ENCODE data around the gene CCIN.
"Not testable (repeated sequence)": the region's sequence is repeated elsewhere in the genome, so short reads cannot be mapped to it uniquely, and the experiment has no call there.

The CCIN gene

GRCh38 chr9:36169166-36169565, at the start of gene CCIN:
Gene CCIN, plus strand, starts transcription at chr9:36169388. Its CDS starts 115 bp downstream, at chr9:36169503.
- in situ Hi-C loops (cut with HindIII; ENCODE audit: low sequenced_read_pairs): no loop called here

- in situ Hi-C loops (cut with HindIII; ENCODE audit: low sequenced_read_pairs): no loop called here
These were observed 49.7 kb upstream of the CCIN start for GRCh38 chr9:36119476-36119875.

- in situ Hi-C loops (cut with HindIII; ENCODE audit: low sequenced_read_pairs): no loop called here
These were observed 48.5 kb upstream of the CCIN start for GRCh38 chr9:36120705-36121104.

DNA sequence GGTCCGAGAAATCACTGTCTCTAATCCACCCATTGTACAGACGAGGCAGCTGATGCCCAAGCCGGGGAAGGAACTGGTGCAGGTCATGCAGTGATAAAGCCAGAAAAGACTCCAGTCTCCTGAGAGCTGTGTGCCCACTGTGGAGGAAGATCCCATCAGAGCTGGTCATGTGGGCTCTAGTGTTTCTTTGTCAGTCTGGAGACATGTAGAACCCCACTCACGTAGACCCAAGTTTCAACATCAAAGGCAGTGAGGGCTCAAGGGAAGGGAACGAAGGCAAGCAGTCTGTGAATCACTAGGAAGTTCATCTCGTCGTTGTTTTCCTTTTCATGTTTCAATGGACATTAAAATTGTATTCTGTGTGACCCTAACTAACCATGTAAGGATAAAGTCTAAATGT, 47.2 kb upstream of the CCIN start:
- in situ Hi-C loops (cut with HindIII; ENCODE audit: low sequenced_read_pairs): no loop called here

- in situ Hi-C loops (cut with HindIII; ENCODE audit: low sequenced_read_pairs): no loop called here
These were observed 45.7 kb upstream of the CCIN start for GRCh38 chr9:36123515-36123914.

DNA sequence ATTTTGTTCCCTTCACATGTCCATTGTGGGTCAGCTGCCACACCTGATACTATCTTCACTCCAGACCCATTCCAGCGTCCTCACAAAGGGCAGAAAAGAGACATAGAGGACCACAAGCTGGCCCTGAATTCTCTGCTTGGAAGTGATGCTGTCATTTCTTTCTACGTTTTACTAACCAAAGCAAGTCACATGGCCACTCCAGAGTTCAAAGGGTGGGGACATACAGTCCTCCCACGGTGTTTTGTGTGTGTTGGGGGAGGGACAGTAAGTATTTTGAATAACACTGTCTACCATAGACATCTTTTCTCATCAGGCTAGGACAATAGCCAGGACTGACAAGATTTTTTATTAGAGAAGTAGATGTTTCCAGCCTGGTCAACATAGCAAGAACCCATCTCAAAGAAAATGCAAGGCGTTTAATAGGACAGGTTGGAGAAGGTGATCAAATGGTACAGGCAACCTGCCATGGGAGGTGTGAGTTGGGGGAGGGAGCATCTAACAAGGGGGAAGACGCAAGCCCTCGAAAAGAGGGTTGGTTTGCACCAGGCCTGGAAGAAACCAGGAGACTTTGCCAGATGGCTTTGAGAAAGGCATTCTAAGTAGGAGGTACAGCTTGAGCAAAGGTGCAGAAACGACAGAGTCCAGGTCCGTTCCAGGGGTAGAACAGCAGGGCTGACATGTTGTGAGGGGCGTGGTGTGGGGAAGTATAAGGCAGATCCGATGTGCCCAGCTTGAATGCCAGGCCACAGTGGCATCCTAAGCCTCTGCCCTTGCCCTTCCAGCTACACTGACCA, 43.9 kb upstream of the CCIN start:
- in situ Hi-C loops (cut with HindIII; ENCODE audit: low sequenced_read_pairs): no loop called here

- in situ Hi-C loops (cut with HindIII; ENCODE audit: low sequenced_read_pairs): no loop called here
These were observed 43.0 kb upstream of the CCIN start for GRCh38 chr9:36126016-36126730.

- in situ Hi-C loops (cut with HindIII; ENCODE audit: low sequenced_read_pairs): no loop called here
These were observed 41.4 kb upstream of the CCIN start for GRCh38 chr9:36127652-36128244.

DNA sequence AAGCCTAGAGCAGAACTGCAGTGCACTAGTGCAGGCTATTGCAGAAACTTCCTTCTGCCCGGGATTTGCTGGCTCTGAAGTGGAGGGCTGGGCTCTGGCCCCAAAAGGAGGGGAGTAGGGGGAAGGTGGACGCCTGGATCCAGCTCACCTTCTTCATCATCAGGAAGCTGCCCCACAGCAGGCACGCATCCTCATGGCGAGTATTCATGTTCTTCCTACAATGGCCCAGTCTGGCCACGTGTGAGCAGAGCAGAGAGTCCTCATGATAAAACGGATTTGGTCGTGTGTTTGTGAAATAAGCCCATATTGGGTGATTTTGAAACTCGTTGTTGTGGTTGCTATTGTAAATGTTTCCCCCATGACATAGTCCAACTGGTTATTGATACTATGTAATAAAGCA, 40.8 kb upstream of the CCIN start:
- in situ Hi-C loops (cut with HindIII; ENCODE audit: low sequenced_read_pairs): no loop called here

DNA sequence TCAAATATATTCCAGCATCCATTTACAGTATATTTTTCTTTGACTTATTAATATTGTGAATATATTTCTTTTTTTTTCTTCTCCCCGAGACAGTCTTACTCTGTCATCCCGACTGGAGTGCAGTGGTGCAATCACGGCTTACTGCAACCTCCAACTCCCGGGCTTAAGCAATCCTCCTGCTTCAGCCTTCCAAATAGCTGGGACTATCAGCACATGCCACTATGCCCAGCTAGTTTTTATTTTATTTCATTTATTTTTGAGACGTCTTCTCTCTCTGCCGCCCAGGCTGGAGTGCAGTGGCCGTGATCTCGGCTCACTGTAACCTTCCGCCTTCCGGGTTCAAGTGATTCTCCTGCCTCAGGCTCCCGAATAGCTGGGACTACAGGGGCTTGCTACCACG, 40.0 kb upstream of the CCIN start:
- in situ Hi-C loops (cut with HindIII; ENCODE audit: low sequenced_read_pairs): no loop called here

GRCh38 chr9:36131666-36132065, 37.5 kb upstream of the CCIN start:
- in situ Hi-C loops (cut with HindIII; ENCODE audit: low sequenced_read_pairs): not testable (repeated sequence)

DNA sequence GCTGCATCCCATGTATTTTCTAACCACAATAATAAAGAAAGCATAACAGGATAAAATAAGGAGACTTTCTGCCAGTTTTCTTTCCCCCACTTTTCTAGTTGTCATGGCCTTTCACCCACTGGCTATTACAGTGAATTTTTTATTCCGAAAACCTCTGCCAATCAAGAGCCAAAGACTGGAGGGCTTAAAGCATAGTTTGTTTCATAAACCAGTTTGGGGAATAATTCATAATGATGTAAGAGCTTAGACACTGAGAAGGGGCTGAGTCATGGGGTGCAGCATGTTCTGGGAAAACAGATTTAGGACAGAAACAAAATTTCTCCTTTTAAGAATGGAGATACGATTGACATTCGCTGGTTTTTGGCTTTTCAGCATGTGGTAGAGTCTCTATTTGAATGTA, 37.1 kb upstream of the CCIN start:
- in situ Hi-C loops (cut with HindIII; ENCODE audit: low sequenced_read_pairs): no loop called here

- in situ Hi-C loops (cut with HindIII; ENCODE audit: low sequenced_read_pairs): no loop called here
These were observed 34.3 kb upstream of the CCIN start for GRCh38 chr9:36134761-36135505.

GRCh38 chr9:36135741-36136271, 33.4 kb upstream of the CCIN start:
- in situ Hi-C loops (cut with HindIII; ENCODE audit: low sequenced_read_pairs): no loop called here

GRCh38 chr9:36136272-36136893, 32.8 kb upstream of the CCIN start, which contains the start of gene GLIPR2:
Gene GLIPR2, plus strand, starts transcription at chr9:36136733. Its CDS starts 46 bp downstream, at chr9:36136779.
- in situ Hi-C loops (cut with HindIII; ENCODE audit: low sequenced_read_pairs): no loop called here

DNA sequence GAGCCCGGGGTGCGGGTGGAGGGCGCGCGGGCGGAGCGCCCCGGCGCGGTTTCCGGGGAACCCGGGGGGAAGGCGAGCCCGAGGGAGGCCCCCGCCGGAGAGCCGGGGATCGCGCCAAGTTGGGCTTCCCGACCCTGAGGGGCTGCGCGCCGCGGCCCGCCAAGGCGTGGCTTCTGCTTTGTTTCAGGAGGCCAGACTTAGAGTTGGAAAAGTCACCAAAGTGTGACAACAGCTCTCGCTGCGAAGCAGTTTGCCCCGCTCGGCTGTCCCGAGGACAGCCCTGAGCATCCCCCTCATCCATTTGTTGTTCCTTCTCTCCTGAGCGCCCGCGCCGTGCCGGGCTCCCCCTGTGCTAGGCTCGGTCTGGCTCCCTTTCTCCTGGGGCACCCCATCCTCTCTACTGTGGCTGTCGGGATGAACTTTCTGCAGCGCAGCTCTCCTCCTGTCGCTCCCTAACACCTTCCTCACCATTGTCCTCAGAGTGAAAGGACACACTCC, 32.2 kb upstream of the CCIN start:
- in situ Hi-C loops (cut with HindIII; ENCODE audit: low sequenced_read_pairs): no loop called here

DNA sequence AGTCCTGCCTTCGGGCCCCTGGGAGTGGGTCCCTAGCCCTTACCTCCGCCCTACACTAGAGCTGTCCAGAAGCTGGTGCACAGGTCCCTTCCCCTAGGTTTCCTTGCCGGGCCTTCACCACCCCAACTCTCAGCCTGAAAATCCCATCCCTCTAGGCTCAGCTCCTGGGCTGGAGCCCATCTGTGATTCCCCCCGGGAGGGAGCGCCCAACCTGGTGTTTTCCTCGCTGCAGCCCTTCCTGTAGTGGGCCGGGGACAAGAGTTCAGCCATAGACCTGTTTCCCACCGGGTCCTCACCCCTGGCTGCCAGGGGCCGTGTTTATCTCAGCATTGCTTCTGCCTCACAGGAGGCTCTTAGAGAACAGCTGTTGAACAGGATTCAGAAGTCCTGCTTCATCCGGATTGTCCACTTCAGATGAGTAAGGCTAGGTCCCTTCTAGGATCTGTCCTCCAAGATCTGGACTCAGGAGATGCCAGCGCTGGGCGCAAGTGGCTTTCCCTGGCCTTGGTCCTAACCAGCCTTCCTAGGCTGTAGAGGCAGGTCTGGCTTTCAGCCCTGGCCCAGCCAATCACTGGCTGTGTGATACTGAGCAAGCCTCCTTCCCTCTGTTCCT, 31.7 kb upstream of the CCIN start:
- in situ Hi-C loops (cut with HindIII; ENCODE audit: low sequenced_read_pairs): no loop called here

DNA sequence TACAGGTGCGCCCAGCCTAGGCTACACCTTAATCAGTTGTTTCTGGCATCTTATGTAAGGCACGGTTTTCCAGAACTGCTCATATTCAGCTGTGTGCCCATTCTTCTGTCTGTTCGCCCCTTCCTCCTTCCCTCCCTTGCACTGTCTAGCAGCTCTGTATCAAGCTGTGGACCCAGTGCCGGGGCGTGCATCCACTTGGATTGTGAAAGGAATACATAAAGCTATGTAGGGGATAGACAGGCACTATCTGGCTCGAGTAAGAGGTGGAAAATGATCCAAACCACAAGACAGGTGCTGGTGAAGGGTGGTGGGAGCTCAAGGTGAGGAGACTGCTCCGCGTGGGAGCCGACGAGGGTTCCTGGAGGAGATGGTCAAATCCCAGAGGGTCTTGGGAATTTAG, 30.7 kb upstream of the CCIN start:
- in situ Hi-C loops (cut with HindIII; ENCODE audit: low sequenced_read_pairs): no loop called here

GRCh38 chr9:36138901-36139300, 30.3 kb upstream of the CCIN start:
- in situ Hi-C loops (cut with HindIII; ENCODE audit: low sequenced_read_pairs): no loop called here

Measured in endothelial cell of hepatic sinusoid (primary cell).